Activated CD4-positive, CD25-positive, alpha-beta regulatory T cell (primary cell): ENCODE results near the gene NT5DC4.
"Not testable (repeated sequence)": the region's sequence is repeated elsewhere in the genome, so short reads cannot be mapped to it uniquely, and the experiment has no call there.

Experiments used
- DNase-seq, 4 experiments: peaks; one replicate each; lab custom pipeline; 2025; lab: John Stamatoyannopoulos, UW

Gene NT5DC4

GRCh38 chr2:112699984-112700667 is 20.7 kb upstream of the NT5DC4 start:
- no peak for DNase-seq

GRCh38 chr2:112701052-112701451 is 19.8 kb upstream of the NT5DC4 start:
- DNase-seq, result no peak

GRCh38 chr2:112703684-112704083 is 17.1 kb upstream of the NT5DC4 start:
- DNase-seq, result no peak

- no peak for DNase-seq
Measured at GRCh38 chr2:112705575-112705974, 15.2 kb upstream of the NT5DC4 start.

GRCh38 chr2:112706170-112706664 is 14.6 kb upstream of the NT5DC4 start:
- DNase-seq, result no peak

- DNase-seq, result not testable (repeated sequence)
Measured at GRCh38 chr2:112706947-112707346, 13.9 kb upstream of the NT5DC4 start.

GRCh38 chr2:112708968-112709367 is 11.9 kb upstream of the NT5DC4 start:
- DNase-seq, result no peak

GRCh38 chr2:112709703-112710102 is 11.1 kb upstream of the NT5DC4 start:
- DNase-seq, result no peak

GRCh38 chr2:112710956-112711750 is 9.7 kb upstream of the NT5DC4 start:
- no peak for DNase-seq

GRCh38 chr2:112712465-112712864 is 8.4 kb upstream of the NT5DC4 start:
- DNase-seq, result no peak

- no peak for DNase-seq
Measured at GRCh38 chr2:112712903-112713584, 7.8 kb upstream of the NT5DC4 start.

- DNase-seq, result no peak
Measured at GRCh38 chr2:112713585-112713925, 7.3 kb upstream of the NT5DC4 start.

GRCh38 chr2:112713926-112714325 is 6.9 kb upstream of the NT5DC4 start:
- no peak for DNase-seq

- DNase-seq, result no peak
Measured at GRCh38 chr2:112714331-112714730, 6.5 kb upstream of the NT5DC4 start.

- DNase-seq, result no peak
Measured at GRCh38 chr2:112714836-112715631, 5.8 kb upstream of the NT5DC4 start.

GRCh38 chr2:112716094-112716493 is 4.7 kb upstream of the NT5DC4 start:
- not testable (repeated sequence) for DNase-seq

GRCh38 chr2:112716826-112717352 is 3.9 kb upstream of the NT5DC4 start:
- not testable (repeated sequence) for DNase-seq

- no peak for DNase-seq
Measured at GRCh38 chr2:112718863-112719370, 1.9 kb upstream of the NT5DC4 start.

GRCh38 chr2:112721819-112722522 is 1.2 kb downstream of the NT5DC4 start:
- no peak for DNase-seq

GRCh38 chr2:112722816-112723546 is 2.2 kb downstream of the NT5DC4 start:
- DNase-seq, result no peak
